ENCODE data around the gene ZBTB45. TPM values are rescaled to one million over a fixed set of nuclear protein-coding genes. Genes with fewer than 3 reads are reported as not detected.

ZBTB45 gene
- total and polyA plus RNA-seq, 2 donors (not counting 3 experiments of a cell fraction or from before 2014, with no cell fraction given), result 17.8 to 21.8 TPM

DNA sequence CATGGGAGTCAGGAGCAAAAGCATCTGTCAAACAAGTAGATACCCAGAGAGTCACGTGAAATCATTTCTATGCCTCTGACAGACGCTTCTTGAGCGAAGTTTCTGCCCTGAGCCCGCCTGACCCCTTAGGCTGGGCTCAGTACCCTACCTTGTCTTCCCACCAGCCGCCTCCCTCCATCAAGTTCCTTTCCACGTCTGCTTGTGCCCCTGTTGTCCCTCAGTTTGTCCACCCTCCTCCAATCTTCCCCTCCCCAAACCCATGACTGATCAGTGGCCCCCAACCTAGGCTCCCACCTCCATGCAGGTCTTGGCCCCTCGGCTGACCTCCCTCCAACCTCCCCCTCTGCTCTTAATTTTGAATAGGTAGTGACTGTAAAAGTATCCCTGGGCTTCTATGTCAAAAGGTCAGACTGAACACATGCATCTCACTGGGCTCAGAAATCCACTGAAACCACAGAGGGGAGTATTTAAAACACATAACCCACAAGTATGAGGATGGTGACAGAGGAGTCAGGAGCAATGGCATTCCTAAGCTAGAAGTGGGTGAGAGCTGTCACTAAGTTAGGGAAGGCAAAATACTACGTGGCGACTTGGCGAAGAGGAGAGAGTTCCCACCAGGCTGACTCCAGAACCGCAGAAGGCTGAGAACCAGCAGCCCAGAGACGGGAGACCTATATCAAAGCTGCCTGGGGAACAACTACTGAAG is 45.2 kb downstream of the ZBTB45 start:
- no peak overlapping the region for H3K4me2 ChIP-seq (ENCODE audit: insufficient read depth, low read length)
- H4K20me1 ChIP-seq (replicated peaks; ENCODE audit: control insufficient read depth, extremely low read depth, insufficient read depth, low read length), result no peaks in the 10 kb centered on the region
- no peak overlapping the region for H3K4me3 ChIP-seq (replicated peaks in 1 of 3; ENCODE audit: insufficient read depth in 1 of 3, low read depth in 1 of 3, low read length in 3 of 3)
- no peak for TF ChIP-seq FOS (IDR thresholded peaks at IDR 0.05; ENCODE audit: borderline replicate concordance, insufficient read depth, low read length)
- TF ChIP-seq MYC (IDR thresholded peaks at IDR 0.05; ENCODE audit: low read depth, low read length), result no peak
- TF ChIP-seq, protein P1, sequence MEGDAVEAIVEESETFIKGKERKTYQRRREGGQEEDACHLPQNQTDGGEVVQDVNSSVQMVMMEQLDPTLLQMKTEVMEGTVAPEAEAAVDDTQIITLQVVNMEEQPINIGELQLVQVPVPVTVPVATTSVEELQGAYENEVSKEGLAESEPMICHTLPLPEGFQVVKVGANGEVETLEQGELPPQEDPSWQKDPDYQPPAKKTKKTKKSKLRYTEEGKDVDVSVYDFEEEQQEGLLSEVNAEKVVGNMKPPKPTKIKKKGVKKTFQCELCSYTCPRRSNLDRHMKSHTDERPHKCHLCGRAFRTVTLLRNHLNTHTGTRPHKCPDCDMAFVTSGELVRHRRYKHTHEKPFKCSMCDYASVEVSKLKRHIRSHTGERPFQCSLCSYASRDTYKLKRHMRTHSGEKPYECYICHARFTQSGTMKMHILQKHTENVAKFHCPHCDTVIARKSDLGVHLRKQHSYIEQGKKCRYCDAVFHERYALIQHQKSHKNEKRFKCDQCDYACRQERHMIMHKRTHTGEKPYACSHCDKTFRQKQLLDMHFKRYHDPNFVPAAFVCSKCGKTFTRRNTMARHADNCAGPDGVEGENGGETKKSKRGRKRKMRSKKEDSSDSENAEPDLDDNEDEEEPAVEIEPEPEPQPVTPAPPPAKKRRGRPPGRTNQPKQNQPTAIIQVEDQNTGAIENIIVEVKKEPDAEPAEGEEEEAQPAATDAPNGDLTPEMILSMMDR (IDR thresholded peaks at IDR 0.05; ENCODE audit: extremely low read depth in 1 of 2, insufficient read depth in 1 of 2, low read depth in 1 of 2, low read length in 2 of 2), result no peak
- TF ChIP-seq JUN (IDR thresholded peaks at IDR 0.05; ENCODE audit: borderline replicate concordance, insufficient read depth, insufficient read length, low read depth), result no peak
- TF ChIP-seq EZH2 (IDR thresholded peaks at IDR 0.05; ENCODE audit: borderline replicate concordance, low read depth, low read length, severe bottlenecking), result no peak
- TF ChIP-seq GATA2 (IDR thresholded peaks at IDR 0.05; ENCODE audit: insufficient read depth, insufficient read length, low read depth, low read length), result no peak
- TF ChIP-seq POLR2A (IDR thresholded peaks at IDR 0.05; ENCODE audit: low read depth, low read length), result no peak
- TF ChIP-seq, protein P2, sequence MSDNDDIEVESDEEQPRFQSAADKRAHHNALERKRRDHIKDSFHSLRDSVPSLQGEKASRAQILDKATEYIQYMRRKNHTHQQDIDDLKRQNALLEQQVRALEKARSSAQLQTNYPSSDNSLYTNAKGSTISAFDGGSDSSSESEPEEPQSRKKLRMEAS (IDR thresholded peaks at IDR 0.05; ENCODE audit: insufficient read depth, insufficient read length), result no peak
- TF ChIP-seq POLR2AphosphoS5 (IDR thresholded peaks at IDR 0.05; ENCODE audit: insufficient read depth, low read depth, low read length), result no peak
- H3K27ac ChIP-seq (ENCODE audit: insufficient read depth, low read depth, low read length), result no peak overlapping the region
- POLR2A ChIA-PET, result no interaction called here
- BruUV-seq (replicated peaks), result no TSS peak
- H3K4me1 ChIP-seq (ENCODE audit: control insufficient read depth, extremely low read depth, insufficient read depth, low read length), result peaks cover 9% of the 10 kb centered on the region
- H3K79me2 ChIP-seq (ENCODE audit: control insufficient read depth, insufficient read depth, low read length), result no peaks in the 10 kb centered on the region
- CTCF ChIA-PET, result interaction anchor here (1.3 kb wide), 1 partner anchor 59 kb away, joined by 3 read pairs; no protein-coding TSS in a partner anchor
- no peaks in the 10 kb centered on the region for H3K27me3 ChIP-seq (ENCODE audit: control insufficient read depth in 2 of 2, insufficient read depth in 2 of 2, low read length in 2 of 2)
- no peaks in the 10 kb centered on the region for H3K9me1 ChIP-seq (replicated peaks; ENCODE audit: control insufficient read depth, extremely low read depth, insufficient read depth, low read length)
- DNase-seq (ENCODE audit: low read depth, low spot score) (no peak), FAIRE-seq (no peak)
- dilution Hi-C loops (cut with MboI; ENCODE audit: extremely low pct_ligation_motif_present, low sequenced_read_pairs) (no loop called here), intact Hi-C loops (cut with micrococcal nuclease) (no loop called here)
- no peak overlapping the region for H2AFZ ChIP-seq (ENCODE audit: low read depth, low read length)
- no peaks in the 10 kb centered on the region for H3K9me3 ChIP-seq (replicated peaks; ENCODE audit: control insufficient read depth, insufficient read depth, low read length)
- no peak overlapping the region for H3K9ac ChIP-seq (replicated peaks; ENCODE audit: extremely low read depth, insufficient read depth, low read length)
- peaks cover under 1 to 20% of the 10 kb centered on the region in 2 experiments for H3K36me3 ChIP-seq (ENCODE audit: control insufficient read depth in 2 of 2, extremely low read depth in 1 of 2, insufficient read depth in 2 of 2, low read length in 2 of 2)
